Keratinocyte (primary cell): ENCODE data around the gene MAGI2.

Source experiments
- EZH2 ChIP-seq: IDR thresholded peaks from one replicate; pipeline ENCODE4 v1.6.1; 2012; ENCODE audit warnings: inconsistent platforms, mild to moderate bottlenecking, low read length, moderate library complexity
- TF ChIP-seq, protein P1 (sequence below), 3 experiments: IDR thresholded peaks in 1 of 3; conservative IDR thresholded peaks in 1 of 3; optimal IDR thresholded peaks in 1 of 3; 2 replicates in 2 of 3; 3 replicates in 1 of 3; pipeline versions ENCODE3 to v1.5.1; 2011; ENCODE audit warnings: low read length in 3 of 3, mild to moderate bottlenecking in 3 of 3, moderate library complexity in 2 of 3, control low read depth in 1 of 3, inconsistent platforms in 1 of 3; ENCODE audit not compliant: insufficient read depth in 2 of 3; ENCODE audit errors: extremely low read depth in 1 of 3

DNA sequence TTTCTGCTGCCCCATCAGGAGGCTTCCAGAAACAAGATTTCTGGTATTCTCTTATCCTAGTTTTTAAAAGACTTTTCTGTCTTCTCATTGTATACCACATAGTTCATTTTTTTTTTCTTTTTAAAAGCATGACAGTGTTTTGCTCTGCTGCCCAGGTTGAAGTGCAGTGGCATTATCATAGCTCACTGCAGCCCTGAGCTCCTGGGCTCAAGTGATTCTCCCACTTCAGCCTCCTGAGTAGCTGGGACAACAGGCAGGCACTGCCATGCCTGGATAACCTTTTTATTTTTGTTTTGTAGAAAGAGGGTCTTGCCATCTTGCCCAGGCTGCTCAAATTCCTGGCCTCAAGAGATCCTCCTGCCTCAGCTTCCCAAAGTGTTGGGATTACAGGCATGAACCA is 757.6 kb downstream of the MAGI2 start:
- TF ChIP-seq, protein P1, sequence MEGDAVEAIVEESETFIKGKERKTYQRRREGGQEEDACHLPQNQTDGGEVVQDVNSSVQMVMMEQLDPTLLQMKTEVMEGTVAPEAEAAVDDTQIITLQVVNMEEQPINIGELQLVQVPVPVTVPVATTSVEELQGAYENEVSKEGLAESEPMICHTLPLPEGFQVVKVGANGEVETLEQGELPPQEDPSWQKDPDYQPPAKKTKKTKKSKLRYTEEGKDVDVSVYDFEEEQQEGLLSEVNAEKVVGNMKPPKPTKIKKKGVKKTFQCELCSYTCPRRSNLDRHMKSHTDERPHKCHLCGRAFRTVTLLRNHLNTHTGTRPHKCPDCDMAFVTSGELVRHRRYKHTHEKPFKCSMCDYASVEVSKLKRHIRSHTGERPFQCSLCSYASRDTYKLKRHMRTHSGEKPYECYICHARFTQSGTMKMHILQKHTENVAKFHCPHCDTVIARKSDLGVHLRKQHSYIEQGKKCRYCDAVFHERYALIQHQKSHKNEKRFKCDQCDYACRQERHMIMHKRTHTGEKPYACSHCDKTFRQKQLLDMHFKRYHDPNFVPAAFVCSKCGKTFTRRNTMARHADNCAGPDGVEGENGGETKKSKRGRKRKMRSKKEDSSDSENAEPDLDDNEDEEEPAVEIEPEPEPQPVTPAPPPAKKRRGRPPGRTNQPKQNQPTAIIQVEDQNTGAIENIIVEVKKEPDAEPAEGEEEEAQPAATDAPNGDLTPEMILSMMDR (optimal IDR thresholded peaks at IDR 0.05 in 1 of 3, IDR thresholded peaks at IDR 0.05 in 1 of 3, conservative IDR thresholded peaks at IDR 0.05 in 1 of 3; ENCODE audit: extremely low read depth in 1 of 3, insufficient read depth in 2 of 3, low read length in 3 of 3), result no peak
- TF ChIP-seq EZH2, result no peak
